Peyer's patch (tissue), 4 donors: ENCODE results near the gene SENP8. TPM values are rescaled to one million over a fixed set of nuclear protein-coding genes. Genes with fewer than 3 reads are reported as not detected.
"Not testable (repeated sequence)": the region's sequence is repeated elsewhere in the genome, so short reads cannot be mapped to it uniquely, and the experiment has no call there.

Experiments
- DNase-seq, 3 donors: peaks; one replicate each; pipeline ENCODE4 v3.0.0-alpha.2; 2017 to 2019
- H3K27ac ChIP-seq, 4 donors: fragments of 200-600 bp; sonication (generic); one replicate each; pipeline ENCODE4 v1.5.1; 2016 to 2019
- H3K27me3 ChIP-seq, 2 donors: fragments of 200-600 bp; sonication (generic); one replicate each; pipeline ENCODE4 v1.5.1; 2019
- H3K36me3 ChIP-seq, 3 donors: fragments of 200-600 bp; sonication (generic); one replicate each; pipeline ENCODE4 v1.5.1; 2016 to 2019
- H3K4me1 ChIP-seq, 4 donors: fragments of 200-600 bp; sonication (generic); one replicate each; pipeline ENCODE4 v1.5.1; 2016 to 2019
- H3K4me3 ChIP-seq, 4 donors: fragments of 200-600 bp; sonication (generic); 1 replicate in 3 of 4; 2 replicates in 1 of 4; pipeline ENCODE4 v1.5.1; 2016 to 2019; ENCODE audit warnings: mild to moderate bottlenecking in 1 of 4
- H3K9me3 ChIP-seq, 4 donors: fragments of 200-600 bp; sonication (generic); one replicate each; pipeline ENCODE4 v1.5.1; 2016 to 2019; ENCODE audit warnings: mild to moderate bottlenecking in 1 of 4
- POLR2A ChIP-seq, 2 donors: fragments of 450-650 bp; IDR thresholded peaks; one replicate each; pipeline ENCODE4 v1.5.1; 2017; ENCODE audit warnings: antibody characterized with exemption in 2 of 2, mild to moderate bottlenecking in 2 of 2, moderate library complexity in 2 of 2
- total RNA-seq, 4 donors: library from RNA; depleted of rRNA; stranded (reverse); fragments of >200 nt; gene quantifications; one replicate each; pipeline ENCODE4 v1.1.0, GENCODE V29; 2016
- TF ChIP-seq, protein P1 (sequence below), 6 experiments: fragments of 450-650 bp in 4 of 6; fragments of 200-600 bp in 2 of 6; sonication (generic) in 1 of 6; IDR thresholded peaks; one replicate each; pipeline ENCODE4 v1.5.1; 2017 to 2019; ENCODE audit warnings: antibody characterized with exemption in 6 of 6, mild to moderate bottlenecking in 3 of 6, moderate library complexity in 1 of 6

SENP8 gene
- 1 to 10 TPM in 1 of 4 donors, under 1 TPM in 2, not detected in 1; 0.88 to 2.4 (median 0.95) TPM for total RNA-seq

- Histone ChIP-seq H3K27ac (peak within 1 kb of the TSS; percentile 91 to 98 (median 94)), H3K4me3 (peak within 1 kb of the TSS; percentile 74 to 92 (median 80)), H3K9me3 (no peaks in the 10 kb centered on the region), H3K36me3 (no peaks in the 10 kb centered on the region), H3K4me1 (peaks cover 0 to 16% (median 2%) of the 10 kb centered on the region in 4 donors), H3K27me3 (no peaks in the 10 kb centered on the region)
- TF ChIP-seq POLR2A (IDR thresholded peaks at IDR 0.05) = peak in 1 of 2 donors; percentile 35
- TF ChIP-seq, protein P1, sequence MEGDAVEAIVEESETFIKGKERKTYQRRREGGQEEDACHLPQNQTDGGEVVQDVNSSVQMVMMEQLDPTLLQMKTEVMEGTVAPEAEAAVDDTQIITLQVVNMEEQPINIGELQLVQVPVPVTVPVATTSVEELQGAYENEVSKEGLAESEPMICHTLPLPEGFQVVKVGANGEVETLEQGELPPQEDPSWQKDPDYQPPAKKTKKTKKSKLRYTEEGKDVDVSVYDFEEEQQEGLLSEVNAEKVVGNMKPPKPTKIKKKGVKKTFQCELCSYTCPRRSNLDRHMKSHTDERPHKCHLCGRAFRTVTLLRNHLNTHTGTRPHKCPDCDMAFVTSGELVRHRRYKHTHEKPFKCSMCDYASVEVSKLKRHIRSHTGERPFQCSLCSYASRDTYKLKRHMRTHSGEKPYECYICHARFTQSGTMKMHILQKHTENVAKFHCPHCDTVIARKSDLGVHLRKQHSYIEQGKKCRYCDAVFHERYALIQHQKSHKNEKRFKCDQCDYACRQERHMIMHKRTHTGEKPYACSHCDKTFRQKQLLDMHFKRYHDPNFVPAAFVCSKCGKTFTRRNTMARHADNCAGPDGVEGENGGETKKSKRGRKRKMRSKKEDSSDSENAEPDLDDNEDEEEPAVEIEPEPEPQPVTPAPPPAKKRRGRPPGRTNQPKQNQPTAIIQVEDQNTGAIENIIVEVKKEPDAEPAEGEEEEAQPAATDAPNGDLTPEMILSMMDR (IDR thresholded peaks at IDR 0.05) = peak in 4 of 6 experiments; percentile 17 to 24 (median 18)
- DNase-seq = peak; percentile 99
These were observed at the start of gene SENP8, which contains the start of gene MYO9A for GRCh38 chr15:72118017-72118978. Gene SENP8 (plus strand): TSS chr15:72118403. CDS start chr15:72139624, 21,221 bp downstream. Gene MYO9A (minus strand): TSS chr15:72118150. CDS start chr15:72046563, 71,587 bp downstream.

DNA sequence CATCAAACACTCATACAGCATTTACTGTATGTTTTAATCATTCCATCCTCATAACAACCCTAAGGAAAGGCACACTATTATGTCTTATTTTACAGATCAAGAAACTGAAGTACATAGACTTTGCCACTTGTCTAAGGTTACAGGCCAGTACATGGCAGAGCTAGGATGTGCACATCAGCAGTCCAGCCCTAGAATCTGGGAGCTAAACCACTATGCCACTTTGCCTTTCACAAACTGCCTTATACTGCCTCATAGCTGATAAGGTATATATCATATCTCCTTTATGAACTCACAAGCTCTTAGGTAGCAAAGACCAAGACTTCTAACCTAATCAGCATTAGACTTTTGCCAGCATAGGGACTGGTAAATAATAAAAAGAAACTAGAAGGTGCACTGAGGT is 49.3 kb upstream of the SENP8 start:
- no peaks in the 10 kb centered on the region for H3K4me1 ChIP-seq
- no peaks in the 10 kb centered on the region for H3K9me3 ChIP-seq
- H3K27ac ChIP-seq = no peak overlapping the region
- H3K27me3 ChIP-seq = no peaks in the 10 kb centered on the region
- no peak overlapping the region for H3K4me3 ChIP-seq
- no peak for DNase-seq
- H3K36me3 ChIP-seq = no peaks in the 10 kb centered on the region
- TF ChIP-seq, protein P1 (IDR thresholded peaks at IDR 0.05) = no peak

GRCh38 chr15:72070817-72071447 is 47.3 kb upstream of the SENP8 start:
- TF ChIP-seq POLR2A (IDR thresholded peaks at IDR 0.05) = no peak
- TF ChIP-seq, protein P1 (IDR thresholded peaks at IDR 0.05) = no peak
- Histone ChIP-seq H3K4me3 (no peak overlapping the region), H3K4me1 (no peaks in the 10 kb centered on the region), H3K9me3 (no peaks in the 10 kb centered on the region), H3K27me3 (no peaks in the 10 kb centered on the region), H3K27ac (no peak overlapping the region), H3K36me3 (no peaks in the 10 kb centered on the region)
- no peak for DNase-seq

DNA sequence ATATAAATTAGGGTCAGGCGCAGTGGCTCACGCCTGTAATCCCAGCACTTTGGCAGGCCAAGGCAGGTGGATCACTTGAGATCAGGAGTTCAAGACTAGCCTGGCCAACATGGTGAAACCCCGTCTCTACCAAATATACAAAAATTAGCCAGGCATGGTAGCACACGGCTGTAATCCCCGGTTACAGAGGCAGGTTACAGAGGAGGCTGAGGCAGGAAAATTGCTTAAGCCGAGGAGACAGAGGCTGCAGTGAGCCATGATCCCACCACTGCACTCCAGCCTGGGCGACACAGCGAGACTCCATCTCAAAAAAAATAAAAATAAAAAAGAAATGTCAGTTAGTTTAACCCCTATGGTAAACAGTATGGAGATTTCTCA is 46.8 kb upstream of the SENP8 start:
- not testable (repeated sequence) for H3K27ac ChIP-seq, H3K27me3 ChIP-seq, H3K4me3 ChIP-seq

DNA sequence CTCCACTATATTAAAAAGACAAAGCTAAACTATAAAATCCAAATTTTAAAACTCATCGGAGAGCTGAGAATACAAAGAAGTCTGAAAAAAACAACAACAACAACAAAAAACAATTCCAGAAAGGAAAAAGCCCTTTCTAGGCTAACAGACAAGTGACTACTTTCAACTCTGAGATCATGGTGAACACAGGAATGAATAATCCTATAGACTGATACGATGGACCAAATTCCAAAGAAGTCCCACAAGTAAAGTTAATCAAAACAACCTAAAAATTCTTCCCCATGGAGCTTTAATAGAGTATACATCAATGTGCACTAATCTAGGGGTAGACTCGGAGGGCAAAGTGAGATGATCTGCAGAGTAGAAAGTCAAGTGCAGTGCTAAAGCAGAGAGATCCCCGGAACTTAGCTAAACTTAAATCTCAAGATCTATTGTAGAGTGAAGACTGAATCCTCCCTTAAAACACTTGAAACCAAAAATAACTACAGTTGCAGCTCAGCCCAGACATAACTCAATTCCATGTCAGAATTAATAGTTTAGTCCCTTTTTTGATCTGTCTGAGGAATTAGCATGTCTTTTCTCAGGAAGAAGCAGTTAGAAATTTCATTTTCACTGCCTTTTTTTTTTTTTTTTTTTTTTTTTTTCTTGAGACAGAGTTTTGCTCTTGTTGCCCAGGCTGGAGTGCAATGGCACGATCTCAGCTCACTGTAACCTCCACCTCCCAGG is 43.7 kb upstream of the SENP8 start:
- Histone ChIP-seq H3K4me3 (no peak overlapping the region), H3K36me3 (no peaks in the 10 kb centered on the region), H3K4me1 (no peaks in the 10 kb centered on the region), H3K27ac (no peak overlapping the region), H3K27me3 (no peaks in the 10 kb centered on the region), H3K9me3 (no peaks in the 10 kb centered on the region)
- DNase-seq = no peak
- TF ChIP-seq POLR2A (IDR thresholded peaks at IDR 0.05) = no peak
- TF ChIP-seq, protein P1 (IDR thresholded peaks at IDR 0.05) = no peak

More for the DNA sequence above, 46.8 kb upstream of the SENP8 start:
- H3K4me1 ChIP-seq, H3K9me3 ChIP-seq, H3K36me3 ChIP-seq, DNase-seq: not testable (repeated sequence)
